ENCODE measurements around the gene ANXA2.
"Not testable (repeated sequence)": the region's sequence is repeated elsewhere in the genome, so short reads cannot be mapped to it uniquely, and the experiment has no call there.

Gene ANXA2

GRCh38 chr15:60410350-60410749, 12.6 kb upstream of the ANXA2 start:
- not testable (repeated sequence) for DNase-seq (ENCODE audit: low read depth in 2 of 2, low spot score in 1 of 2)

- no peak for DNase-seq (ENCODE audit: low read depth in 2 of 2, low spot score in 1 of 2)
Measured at GRCh38 chr15:60408463-60408981, 10.7 kb upstream of the ANXA2 start.

- DNase-seq (ENCODE audit: low read depth in 2 of 2, low spot score in 1 of 2): no peak
Measured at GRCh38 chr15:60407415-60407805, 9.6 kb upstream of the ANXA2 start.

GRCh38 chr15:60406513-60407414, 9.0 kb upstream of the ANXA2 start:
- no peak for DNase-seq (ENCODE audit: low read depth in 2 of 2, low spot score in 1 of 2)

GRCh38 chr15:60405399-60405798, 7.6 kb upstream of the ANXA2 start:
- DNase-seq (ENCODE audit: low read depth in 2 of 2, low spot score in 1 of 2): no peak

GRCh38 chr15:60404351-60404750, 6.6 kb upstream of the ANXA2 start:
- DNase-seq (ENCODE audit: low read depth in 2 of 2, low spot score in 1 of 2): not testable (repeated sequence)

GRCh38 chr15:60400944-60401343, 3.2 kb upstream of the ANXA2 start:
- DNase-seq (ENCODE audit: low read depth in 2 of 2, low spot score in 1 of 2): no peak

GRCh38 chr15:60399931-60400330, 2.1 kb upstream of the ANXA2 start:
- no peak for DNase-seq (ENCODE audit: low read depth in 2 of 2, low spot score in 1 of 2)

GRCh38 chr15:60399246-60399915, 1.6 kb upstream of the ANXA2 start:
- DNase-seq (ENCODE audit: low read depth in 2 of 2, low spot score in 1 of 2): no peak

GRCh38 chr15:60396958-60397771, 621 bp downstream of the ANXA2 start:
- DNase-seq (ENCODE audit: low read depth in 2 of 2, low spot score in 1 of 2): no peak

- no peak for DNase-seq (ENCODE audit: low read depth in 2 of 2, low spot score in 1 of 2)
Measured at GRCh38 chr15:60396560-60396957, 1.2 kb downstream of the ANXA2 start.

GRCh38 chr15:60396100-60396499, 1.7 kb downstream of the ANXA2 start:
- DNase-seq (ENCODE audit: low read depth in 2 of 2, low spot score in 1 of 2): no peak

GRCh38 chr15:60395276-60396011, 2.3 kb downstream of the ANXA2 start:
- no peak for DNase-seq (ENCODE audit: low read depth in 2 of 2, low spot score in 1 of 2)

- no peak for DNase-seq (ENCODE audit: low read depth in 2 of 2, low spot score in 1 of 2)
Measured at GRCh38 chr15:60394689-60395097, 3.1 kb downstream of the ANXA2 start.

GRCh38 chr15:60392986-60393790, 4.6 kb downstream of the ANXA2 start:
- DNase-seq (ENCODE audit: low read depth in 2 of 2, low spot score in 1 of 2): no peak

GRCh38 chr15:60392601-60392985, 5.2 kb downstream of the ANXA2 start:
- no peak for DNase-seq (ENCODE audit: low read depth in 2 of 2, low spot score in 1 of 2)

GRCh38 chr15:60391722-60392315, 6.0 kb downstream of the ANXA2 start:
- DNase-seq (ENCODE audit: low read depth in 2 of 2, low spot score in 1 of 2): no peak

- no peak for DNase-seq (ENCODE audit: low read depth in 2 of 2, low spot score in 1 of 2)
Measured at GRCh38 chr15:60390871-60391501, 6.8 kb downstream of the ANXA2 start.

GRCh38 chr15:60390231-60390630, 7.6 kb downstream of the ANXA2 start:
- DNase-seq (ENCODE audit: low read depth in 2 of 2, low spot score in 1 of 2): no peak
